ENCODE data around the gene KCNA10.
A peak's percentile ranks its signal among the peaks of the same experiment; 100 is the strongest.

- TF ChIP-seq CTCF (IDR thresholded peaks at IDR 0.05; ENCODE audit: insufficient read depth, low read length), result no peak
- TF ChIP-seq POLR2AphosphoS5 (IDR thresholded peaks at IDR 0.05; ENCODE audit: low read depth), result no peak
- TF ChIP-seq GABPA (IDR thresholded peaks at IDR 0.05; ENCODE audit: low read depth), result no peak
- TF ChIP-seq SPI1 (IDR thresholded peaks at IDR 0.05; ENCODE audit: borderline replicate concordance, low read depth), result 0 out of 2 replicates have a peak, but pooled peaks have one; percentile 40
Observed at GRCh38 chr1:110542725-110543124, 23.8 kb upstream of the KCNA10 start.

Data from HL-60 (cell line).